ENCODE measurements around the gene WDCP.

- TF ChIP-seq EZH2phosphoT487 (IDR thresholded peaks at IDR 0.05; ENCODE audit: low read length) (no peak), EZH2 (optimal IDR thresholded peaks at IDR 0.05; ENCODE audit: low read depth, low read length) (no peak), CTCF (IDR thresholded peaks at IDR 0.05; ENCODE audit: low read length) (no peak)
These were observed 35.7 kb downstream of the WDCP start for GRCh38 chr2:24011250-24012104.

All from MM.1S (cell line).